Activated T-helper 1 cell treated with Interleukin-2 at 50 U/mL for 16 hours (primary cell): Measurements from ENCODE around the gene SH3D21.

ENCODE experiments used
- DNase-seq: peaks from one replicate; pipeline ENCODE4 v3.0.0-alpha.2; 2020; ENCODE audit warnings: low read depth

The SH3D21 gene

GRCh38 chr1:36306210-36306901 lies at the start of gene SH3D21:
SH3D21 (plus strand) TSS chr1:36306368; CDS start chr1:36306421, 53 bp downstream.
- peak; percentile 32 for DNase-seq

DNA sequence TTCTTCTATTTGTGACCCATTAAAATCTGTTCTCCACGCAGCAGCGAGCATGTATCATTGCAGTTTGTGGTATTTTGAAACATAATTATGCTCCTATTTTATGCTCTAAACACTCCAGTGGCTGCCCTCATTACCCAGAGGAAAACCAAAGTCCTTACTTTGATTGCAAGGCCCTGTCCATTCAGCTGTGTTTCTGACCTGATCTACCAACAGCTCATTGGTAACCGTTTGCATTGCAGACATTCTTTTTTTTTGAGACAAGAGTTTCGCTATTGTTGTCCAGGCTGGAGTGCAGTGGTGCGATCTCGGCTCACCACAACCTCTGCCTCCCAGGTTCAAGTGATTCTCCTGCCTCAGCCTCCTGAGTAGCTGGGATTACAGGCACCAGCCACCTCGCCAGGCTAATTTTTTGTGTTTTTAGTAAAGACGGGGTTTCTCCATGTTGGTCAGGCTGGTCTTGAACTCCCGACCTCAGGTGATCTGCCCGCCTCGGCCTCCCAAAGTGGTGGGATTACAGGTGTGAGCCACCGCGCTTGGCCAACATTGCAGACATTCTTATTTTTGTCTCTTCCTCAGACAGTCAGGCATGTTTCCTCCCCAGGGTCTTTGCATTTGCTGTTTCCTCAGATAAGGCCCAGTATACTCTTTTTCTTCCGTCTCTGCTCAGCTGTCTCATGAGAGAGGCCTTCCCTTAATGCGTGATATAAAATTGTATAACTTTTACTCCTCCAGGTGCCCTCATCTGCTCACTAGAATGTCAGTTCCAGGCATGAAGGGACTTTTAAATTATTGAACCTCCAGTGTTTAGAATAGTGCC lies 49.4 kb upstream of the SH3D21 start:
- DNase-seq, result no peak

GRCh38 chr1:36257375-36257767 lies 48.8 kb upstream of the SH3D21 start:
- no peak for DNase-seq

GRCh38 chr1:36258960-36259344 lies 47.2 kb upstream of the SH3D21 start:
- DNase-seq, result no peak

DNA sequence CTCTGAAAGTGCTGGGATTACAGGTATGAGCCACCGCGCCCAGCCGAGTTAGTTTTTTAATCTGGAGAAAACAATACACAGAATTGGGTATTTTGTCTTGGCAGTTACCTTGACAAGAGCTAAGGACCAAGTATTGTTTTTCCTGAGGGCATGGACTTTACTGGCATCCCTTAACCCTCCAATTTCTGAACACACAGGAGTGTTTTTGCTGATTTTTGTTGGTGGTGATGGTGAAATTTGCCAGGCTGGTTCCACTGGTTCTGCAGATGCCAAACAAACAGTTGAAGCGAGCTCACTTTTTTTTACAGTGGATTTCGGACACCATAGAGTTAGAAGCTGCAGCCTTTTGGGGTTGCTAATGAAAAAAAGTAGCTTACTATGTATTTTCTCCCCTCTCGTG lies 37.2 kb upstream of the SH3D21 start:
- no peak for DNase-seq

DNA sequence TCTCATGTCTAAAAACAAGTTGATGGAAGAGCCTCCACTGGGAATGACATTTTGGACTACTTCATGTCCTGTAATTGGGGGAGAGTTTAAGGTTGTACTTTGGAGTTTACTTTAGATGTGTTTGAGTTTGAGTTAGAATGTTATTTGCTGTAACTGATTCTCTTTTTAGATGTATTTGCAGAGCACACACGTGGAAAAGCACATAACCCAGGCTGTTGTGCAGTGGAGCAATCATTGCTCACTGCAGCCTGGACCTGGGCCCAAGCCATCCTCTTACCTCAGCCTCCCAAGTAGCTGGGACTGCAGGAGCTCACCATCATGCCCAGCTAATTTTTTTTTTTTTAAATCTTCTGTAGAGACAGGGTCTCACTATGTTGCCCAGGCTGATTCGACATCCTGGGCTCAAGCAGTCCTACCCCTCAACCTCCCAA lies 36.7 kb upstream of the SH3D21 start:
- no peak for DNase-seq

- no peak for DNase-seq
These were observed 33.1 kb upstream of the SH3D21 start for GRCh38 chr1:36273024-36273423.

- no peak for DNase-seq
These were observed 32.0 kb upstream of the SH3D21 start for GRCh38 chr1:36274201-36274600.

DNA sequence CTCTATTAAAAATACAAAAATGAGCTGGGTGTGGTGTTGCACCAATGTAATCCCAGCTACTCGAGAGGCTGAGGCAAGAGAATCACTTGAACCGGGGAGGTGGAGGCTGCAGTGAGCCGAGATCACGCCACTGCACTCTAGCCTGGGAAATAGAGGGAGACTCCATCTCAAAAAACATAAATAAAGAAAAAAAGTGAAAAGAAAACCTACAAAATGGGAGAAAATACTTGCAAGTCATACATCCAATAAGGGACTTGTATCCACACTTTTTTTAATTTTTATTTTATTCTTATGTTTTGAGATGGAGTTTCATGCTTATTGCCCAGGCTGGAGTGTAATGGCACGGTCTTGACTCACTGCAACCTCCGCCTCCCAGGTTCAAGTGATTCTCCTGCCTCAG lies 29.5 kb upstream of the SH3D21 start:
- no peak for DNase-seq

GRCh38 chr1:36279110-36279788 lies 26.9 kb upstream of the SH3D21 start:
- DNase-seq, result no peak

- no peak for DNase-seq
These were observed 26.3 kb upstream of the SH3D21 start for GRCh38 chr1:36279789-36280296.

DNA sequence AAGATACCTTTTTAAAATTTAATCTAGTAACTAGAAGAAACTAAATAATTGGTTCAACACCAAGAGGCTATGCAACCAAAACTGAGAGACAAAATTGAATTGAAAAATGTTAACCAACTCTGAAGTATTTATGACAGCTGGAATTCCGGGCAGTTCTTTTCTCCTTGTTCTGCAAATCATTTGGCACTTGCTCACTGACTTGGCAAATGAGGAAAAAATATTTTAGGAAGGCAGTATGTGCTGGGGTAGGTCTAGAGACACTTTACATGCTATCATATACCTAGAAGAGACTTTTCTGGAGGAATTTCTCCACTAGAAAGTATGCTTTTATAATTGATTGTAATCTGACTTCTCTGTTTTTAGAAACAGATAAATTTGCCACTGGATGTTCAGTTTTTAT lies 22.1 kb upstream of the SH3D21 start:
- no peak for DNase-seq

- DNase-seq, result no peak
These were observed 21.7 kb upstream of the SH3D21 start for GRCh38 chr1:36284517-36284916.

- DNase-seq, result peak; percentile 17
These were observed 20.6 kb upstream of the SH3D21 start for GRCh38 chr1:36285443-36286101.

GRCh38 chr1:36286802-36287201 lies 19.4 kb upstream of the SH3D21 start:
- no peak for DNase-seq

DNA sequence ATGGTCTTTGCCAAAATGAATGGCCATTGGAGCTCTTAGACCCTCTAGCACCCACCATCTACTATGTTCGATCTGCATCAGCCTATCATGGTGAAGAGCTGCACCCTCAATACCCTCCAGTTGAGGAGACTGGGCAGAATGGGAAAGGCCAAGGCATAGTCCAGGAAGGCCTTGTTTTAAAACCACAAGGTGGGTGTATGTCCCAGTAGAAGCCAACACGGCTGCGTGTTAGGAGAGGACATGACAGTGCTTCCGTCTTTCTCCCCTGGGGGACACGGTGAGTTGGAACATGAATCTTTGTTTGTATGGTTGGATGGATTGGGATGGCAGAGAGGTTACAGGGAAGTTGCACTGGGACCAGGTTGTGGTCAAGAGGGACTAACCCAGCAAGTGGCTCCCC lies 18.6 kb upstream of the SH3D21 start:
- DNase-seq, result no peak

GRCh38 chr1:36295390-36295789 lies 10.8 kb upstream of the SH3D21 start:
- DNase-seq, result no peak

DNA sequence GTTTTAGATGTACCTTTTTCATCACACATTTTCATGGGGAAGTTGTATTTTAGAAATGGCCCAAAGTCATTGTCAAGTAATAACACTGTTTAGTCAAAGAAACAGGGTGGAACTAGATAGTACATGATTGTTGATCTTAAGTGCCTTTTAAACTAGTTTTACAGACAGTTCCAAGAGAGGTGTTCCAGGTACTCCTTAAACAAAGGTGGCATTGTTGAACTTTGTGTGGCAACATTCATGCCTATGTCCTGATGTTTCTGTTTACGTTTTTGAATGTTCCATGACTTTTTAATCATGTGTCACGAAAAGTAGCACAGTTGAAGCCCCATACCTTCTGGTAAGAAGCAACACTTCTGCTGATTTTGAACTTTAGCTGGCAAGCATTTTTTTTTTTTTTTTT lies 9.1 kb upstream of the SH3D21 start:
- DNase-seq, result no peak

DNA sequence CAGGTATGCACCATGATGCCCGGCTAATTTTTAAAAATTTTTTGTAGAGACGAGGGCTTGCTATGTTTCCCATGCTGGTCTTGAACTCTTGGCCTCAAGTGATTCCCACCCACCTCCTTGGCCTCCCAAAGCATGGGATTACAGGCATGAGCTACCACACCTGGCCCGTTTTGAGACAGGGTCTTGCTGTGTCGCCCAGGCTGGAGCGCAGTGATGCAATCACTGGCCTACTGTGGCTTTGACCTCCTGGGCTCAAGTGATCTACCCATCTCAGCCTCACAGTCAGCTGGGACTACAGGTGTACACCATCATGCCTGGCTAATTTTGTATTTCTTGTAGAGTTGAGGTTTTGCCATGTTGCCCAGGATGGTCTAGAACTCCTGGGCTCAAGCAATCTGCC lies 7.5 kb upstream of the SH3D21 start:
- no peak for DNase-seq

GRCh38 chr1:36300526-36300925 lies 5.6 kb upstream of the SH3D21 start:
- DNase-seq, result no peak

DNA sequence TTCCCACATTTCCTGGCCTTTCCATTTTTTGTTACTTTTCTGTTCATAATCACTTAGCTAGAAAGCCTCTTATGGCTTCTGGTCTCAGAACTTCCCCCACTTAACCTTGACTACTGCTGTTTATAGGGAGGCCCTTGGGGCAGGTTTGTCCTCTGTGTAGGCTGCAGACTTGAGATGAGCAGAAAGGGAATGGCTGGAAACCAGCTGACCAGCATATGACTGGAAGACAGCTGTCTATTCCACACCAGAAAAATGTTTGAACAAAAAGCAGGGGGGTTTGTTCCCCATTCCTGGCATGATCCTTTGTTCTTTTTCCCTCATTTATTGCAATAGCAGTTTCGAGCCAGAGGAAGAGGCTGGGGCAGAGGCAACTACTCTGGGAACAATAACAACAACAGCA lies 4.9 kb upstream of the SH3D21 start:
- no peak for DNase-seq

GRCh38 chr1:36303244-36303643 lies 2.9 kb upstream of the SH3D21 start:
- DNase-seq, result no peak
